Transverse colon (tissue), 4 donors: ENCODE measurements around the gene KRTAP3-3. TPM values are rescaled to one million over a fixed set of nuclear protein-coding genes. Genes with fewer than 3 reads are reported as not detected.

ENCODE experiments used
- DNase-seq: peaks from one replicate; pipeline ENCODE4 v3.0.0-alpha.2; 2019
- H3K27ac ChIP-seq, 4 donors: fragments of 200-600 bp; sonication (generic); 2 replicates each; pipeline ENCODE4 v1.5.1; 2016 to 2018; ENCODE audit warnings: inconsistent platforms in 4 of 4
- H3K27me3 ChIP-seq: fragments of 200-600 bp; sonication (generic); 2 replicates; pipeline ENCODE4 v1.5.1; 2017; ENCODE audit warnings: inconsistent platforms
- H3K36me3 ChIP-seq, 4 donors: fragments of 200-600 bp; sonication (generic); 2 replicates each; pipeline ENCODE4 v1.5.1; 2017 to 2019; ENCODE audit warnings: inconsistent platforms in 4 of 4
- H3K4me1 ChIP-seq, 4 donors: fragments of 200-600 bp; sonication (generic); 2 replicates each; pipeline ENCODE4 v1.5.1; 2017 to 2020; ENCODE audit warnings: inconsistent platforms in 4 of 4
- H3K4me3 ChIP-seq, 4 donors: fragments of 200-600 bp; sonication (generic); 1 replicate in 1 of 4; 2 replicates in 3 of 4; pipeline versions ENCODE4 v1.5.1 to v1.6.1; 2017 to 2019; ENCODE audit warnings: inconsistent platforms in 4 of 4
- H3K9me3 ChIP-seq, 2 donors: fragments of 200-600 bp; sonication (generic); 2 replicates each; pipeline ENCODE4 v1.5.1; 2017 to 2019; ENCODE audit warnings: inconsistent platforms in 2 of 2
- CTCF ChIP-seq, 5 experiments: fragments of 200-600 bp in 3 of 5; fragments of 450-650 bp in 2 of 5; sonication (generic) in 3 of 5; IDR thresholded peaks; 1 replicate in 2 of 5; 2 replicates in 3 of 5; pipeline ENCODE4 v1.5.1; 2016 to 2017; ENCODE audit warnings: antibody characterized with exemption in 5 of 5, inconsistent platforms in 3 of 5, mild to moderate bottlenecking in 2 of 5, moderate library complexity in 1 of 5
- EP300 ChIP-seq: sonication (generic); formaldehyde crosslinking; IDR thresholded peaks from one replicate; pipeline ENCODE4 v1.6.1; 2017; ENCODE audit warnings: antibody characterized with exemption, low read depth
- POLR2A ChIP-seq: fragments of 450-650 bp; IDR thresholded peaks from one replicate; pipeline ENCODE4 v1.6.1; 2016; ENCODE audit warnings: antibody characterized with exemption, mild to moderate bottlenecking, moderate library complexity
- POLR2AphosphoS5 ChIP-seq, 3 donors: sonication (generic); formaldehyde crosslinking; IDR thresholded peaks; one replicate each; pipeline ENCODE4 v1.6.1; 2016; ENCODE audit warnings: antibody characterized with exemption in 3 of 3
- WGBS, 2 donors: methylation state at CpG; one replicate each; pipeline ENCODE4 v1.1.5; 2018; ENCODE audit warnings: low coverage in 1 of 2; 5-methylcytosine and 5-hydroxymethylcytosine counted together
- in situ Hi-C, 4 donors: fragments of 200-750 bp; cut with MboI; loops; one replicate each; pipeline versions ENCODE4 v1.15.0 to v1.15.1; 2017; ENCODE audit warnings: low sequenced_read_pairs in 3 of 4, low pct_ligation_motif_present in 1 of 4, low pct_unique_long_range_greater_than_20kb in 1 of 4
- intact Hi-C: fragments of 100-400 bp; cut with DNase I; formaldehyde crosslinking; loops from one replicate; pipeline ENCODE4 v1.15.1; 2023; ENCODE audit warnings: low total_unique reads
- total RNA-seq, 4 donors: library from RNA; depleted of rRNA; stranded (reverse); fragments of >200 nt; gene quantifications; one replicate each; pipeline ENCODE4 v1.1.0, GENCODE V29; 2016

KRTAP3-3 gene
- total RNA-seq, 4 donors from 2014 or later: not detected

GRCh38 chr17:41013181-41013580, 19.2 kb upstream of the KRTAP3-3 start:
- Histone ChIP-seq H3K36me3 (no peaks in the 10 kb centered on the region), H3K27ac (no peak overlapping the region), H3K4me3 (no peak overlapping the region), H3K27me3 (no peaks in the 10 kb centered on the region), H3K4me1 (no peaks in the 10 kb centered on the region), H3K9me3 (no peaks in the 10 kb centered on the region)
- intact Hi-C loops: no loop called here
- in situ Hi-C loops: no loop called here
- 76% methylated on average over 3 of the region's 3 CpGs; no CpG with 5 or more reads in 1 of the 2 donors for WGBS, 2 donors
- no peak for DNase-seq
- no peak for TF ChIP-seq POLR2A
- no peak for TF ChIP-seq EP300
- TF ChIP-seq CTCF (IDR thresholded peaks at IDR 0.05): no peak
- TF ChIP-seq POLR2AphosphoS5 (IDR thresholded peaks at IDR 0.05): no peak

GRCh38 chr17:41012326-41013120, 18.6 kb upstream of the KRTAP3-3 start:
- Histone ChIP-seq H3K27me3 (no peaks in the 10 kb centered on the region), H3K4me3 (no peak overlapping the region), H3K4me1 (no peaks in the 10 kb centered on the region), H3K9me3 (no peaks in the 10 kb centered on the region), H3K27ac (no peak overlapping the region), H3K36me3 (no peaks in the 10 kb centered on the region)
- 76 to 82% methylated on average over 5 to 6 of the region's 6 CpGs for WGBS, 2 donors
- in situ Hi-C loops: no loop called here
- TF ChIP-seq EP300: no peak
- no peak for TF ChIP-seq POLR2A
- TF ChIP-seq CTCF (IDR thresholded peaks at IDR 0.05): no peak
- no peak for TF ChIP-seq POLR2AphosphoS5 (IDR thresholded peaks at IDR 0.05)
- intact Hi-C loops: no loop called here
- DNase-seq: no peak

- Histone ChIP-seq H3K4me1 (no peaks in the 10 kb centered on the region), H3K27ac (no peak overlapping the region), H3K27me3 (no peaks in the 10 kb centered on the region), H3K9me3 (no peaks in the 10 kb centered on the region), H3K4me3 (no peak overlapping the region), H3K36me3 (no peaks in the 10 kb centered on the region)
- intact Hi-C loops (no loop called here), in situ Hi-C loops (no loop called here)
- DNase-seq: no peak
- TF ChIP-seq POLR2A (no peak), EP300 (no peak), POLR2AphosphoS5 (IDR thresholded peaks at IDR 0.05) (no peak)
These were observed 16.5 kb upstream of the KRTAP3-3 start for GRCh38 chr17:41010441-41010840.

GRCh38 chr17:41009936-41010335, 16.0 kb upstream of the KRTAP3-3 start:
- in situ Hi-C loops (no loop called here), intact Hi-C loops (no loop called here)
- Histone ChIP-seq H3K4me3 (no peak overlapping the region), H3K36me3 (no peaks in the 10 kb centered on the region), H3K27ac (no peak overlapping the region), H3K27me3 (no peaks in the 10 kb centered on the region), H3K9me3 (no peaks in the 10 kb centered on the region), H3K4me1 (no peaks in the 10 kb centered on the region)
- 38 to 93% methylated on average over 1 of the region's 1 CpG for WGBS, 2 donors
- TF ChIP-seq POLR2AphosphoS5 (IDR thresholded peaks at IDR 0.05) (no peak), EP300 (no peak), POLR2A (no peak)
- DNase-seq: no peak

GRCh38 chr17:41009301-41009760, 15.4 kb upstream of the KRTAP3-3 start:
- Histone ChIP-seq H3K4me1 (no peaks in the 10 kb centered on the region), H3K36me3 (no peaks in the 10 kb centered on the region), H3K4me3 (no peak overlapping the region), H3K27ac (no peak overlapping the region), H3K9me3 (no peaks in the 10 kb centered on the region), H3K27me3 (no peaks in the 10 kb centered on the region)
- intact Hi-C loops: no loop called here
- in situ Hi-C loops: no loop called here
- WGBS, 2 donors: 44 to 60% methylated on average over 4 of the region's 4 CpGs
- no peak for DNase-seq
- TF ChIP-seq EP300: no peak
- no peak for TF ChIP-seq CTCF (IDR thresholded peaks at IDR 0.05)
- no peak for TF ChIP-seq POLR2A
- TF ChIP-seq POLR2AphosphoS5 (IDR thresholded peaks at IDR 0.05): no peak
